Stomach (tissue), 4 donors: ENCODE results near the gene PIGL.

ENCODE experiments used
- EP300 ChIP-seq: sonication (generic); formaldehyde crosslinking; IDR thresholded peaks from one replicate; pipeline ENCODE4 v1.6.1; 2017; ENCODE audit warnings: antibody characterized with exemption
- POLR2A ChIP-seq, 4 donors: fragments of 450-650 bp; IDR thresholded peaks; one replicate each; pipeline ENCODE4 v1.6.1; 2016; ENCODE audit warnings: antibody characterized with exemption in 4 of 4, control low read depth in 2 of 4, mild to moderate bottlenecking in 1 of 4, moderate library complexity in 1 of 4
- POLR2AphosphoS5 ChIP-seq, 3 donors: sonication (generic); formaldehyde crosslinking; IDR thresholded peaks; one replicate each; pipeline ENCODE4 v1.6.1; 2016; ENCODE audit warnings: antibody characterized with exemption in 3 of 3
- TF ChIP-seq, protein P1 (sequence below), 7 experiments: fragments of 450-650 bp in 4 of 7; fragments of 200-600 bp in 3 of 7; sonication (generic) in 3 of 7; IDR thresholded peaks; one replicate each; pipeline ENCODE4 v1.5.1; 2016 to 2019; ENCODE audit warnings: antibody characterized with exemption in 7 of 7, control low read depth in 2 of 7, mild to moderate bottlenecking in 1 of 7

DNA sequence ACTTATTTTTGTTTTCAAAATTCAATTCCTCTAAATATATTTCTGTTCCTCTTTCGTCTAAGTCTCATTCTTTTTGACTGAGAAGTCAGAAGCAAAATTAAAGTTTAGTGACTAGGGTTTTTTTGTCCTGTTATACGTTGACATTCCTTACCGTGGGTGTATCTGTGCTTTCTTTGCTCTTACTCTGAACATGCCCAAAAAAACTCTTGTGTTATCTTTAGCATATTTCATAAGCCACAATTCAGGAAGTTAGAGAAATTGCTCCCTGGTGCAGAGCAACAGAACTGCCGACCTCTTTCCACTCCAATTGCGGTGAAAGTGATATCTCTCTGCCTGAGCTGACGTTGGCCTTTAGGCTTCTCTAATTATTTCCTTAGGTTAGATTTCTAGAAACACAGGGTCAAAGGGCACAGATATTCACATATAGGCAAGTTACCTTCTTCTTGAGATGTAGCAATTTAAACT is 70.6 kb downstream of the PIGL start:
- TF ChIP-seq, protein P1, sequence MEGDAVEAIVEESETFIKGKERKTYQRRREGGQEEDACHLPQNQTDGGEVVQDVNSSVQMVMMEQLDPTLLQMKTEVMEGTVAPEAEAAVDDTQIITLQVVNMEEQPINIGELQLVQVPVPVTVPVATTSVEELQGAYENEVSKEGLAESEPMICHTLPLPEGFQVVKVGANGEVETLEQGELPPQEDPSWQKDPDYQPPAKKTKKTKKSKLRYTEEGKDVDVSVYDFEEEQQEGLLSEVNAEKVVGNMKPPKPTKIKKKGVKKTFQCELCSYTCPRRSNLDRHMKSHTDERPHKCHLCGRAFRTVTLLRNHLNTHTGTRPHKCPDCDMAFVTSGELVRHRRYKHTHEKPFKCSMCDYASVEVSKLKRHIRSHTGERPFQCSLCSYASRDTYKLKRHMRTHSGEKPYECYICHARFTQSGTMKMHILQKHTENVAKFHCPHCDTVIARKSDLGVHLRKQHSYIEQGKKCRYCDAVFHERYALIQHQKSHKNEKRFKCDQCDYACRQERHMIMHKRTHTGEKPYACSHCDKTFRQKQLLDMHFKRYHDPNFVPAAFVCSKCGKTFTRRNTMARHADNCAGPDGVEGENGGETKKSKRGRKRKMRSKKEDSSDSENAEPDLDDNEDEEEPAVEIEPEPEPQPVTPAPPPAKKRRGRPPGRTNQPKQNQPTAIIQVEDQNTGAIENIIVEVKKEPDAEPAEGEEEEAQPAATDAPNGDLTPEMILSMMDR (IDR thresholded peaks at IDR 0.05): no peak
- TF ChIP-seq POLR2AphosphoS5 (IDR thresholded peaks at IDR 0.05): peak in 2 of 3 donors; percentile 67 to 70
- no peak for TF ChIP-seq POLR2A (IDR thresholded peaks at IDR 0.05)
- TF ChIP-seq EP300: no peak
